Ectodermal cell (in vitro differentiated cells): ENCODE data around the gene TAB3. TPM values are rescaled to one million over a fixed set of nuclear protein-coding genes. Genes with fewer than 3 reads are reported as not detected.
A peak's percentile ranks its signal among the peaks of the same experiment; 100 is the strongest.

ENCODE experiments used
- H3K27ac ChIP-seq: 2 replicates; pipeline ENCODE4 v1.7.0; 2013; ENCODE audit warnings: mild to moderate bottlenecking, low read depth, low read length; ENCODE audit not compliant: insufficient read depth, poor library complexity, severe bottlenecking
- H3K27me3 ChIP-seq: 2 replicates; pipeline ENCODE4 v1.7.0; 2013; ENCODE audit warnings: mild to moderate bottlenecking, low read length; ENCODE audit not compliant: insufficient read depth, control insufficient read depth, poor library complexity, severe bottlenecking
- H3K36me3 ChIP-seq: one replicate; pipeline ENCODE4 v1.7.0; 2013; ENCODE audit warnings: low read length; ENCODE audit not compliant: control insufficient read depth, insufficient read depth
- H3K4me1 ChIP-seq: one replicate; pipeline ENCODE4 v1.7.0; 2013; ENCODE audit warnings: low read length; ENCODE audit not compliant: control insufficient read depth, insufficient read depth
- H3K4me3 ChIP-seq: 2 replicates; pipeline ENCODE4 v1.7.0; 2013; ENCODE audit warnings: low read depth, low read length, control low read depth; ENCODE audit not compliant: insufficient read depth
- H3K9me3 ChIP-seq: 2 replicates; pipeline ENCODE4 v1.7.0; 2013; ENCODE audit warnings: mild to moderate bottlenecking, low read length, moderate library complexity; ENCODE audit not compliant: control insufficient read depth
- WGBS, 2 experiments: methylation state at CpG; one replicate each; pipeline ENCODE4 v1.1.7; 2013; ENCODE audit warnings: missing lambda C conversion rate in 2 of 2; 5-methylcytosine and 5-hydroxymethylcytosine counted together
- polyA plus RNA-seq, 4 experiments: library from polyadenylated mRNA; stranded (reverse); fragments of 50-300 nt; gene quantifications; one replicate each; pipeline ENCODE4 v1.2.3, GENCODE V29; 2013

Gene TAB3
- 20.8 TPM for polyA plus RNA-seq (2013, experiment 1 of 4)
- polyA plus RNA-seq (2013, experiment 2 of 4), result 22.4 TPM
- 18.3 TPM for polyA plus RNA-seq (2013, experiment 3 of 4)
- 20.5 TPM for polyA plus RNA-seq (2013, experiment 4 of 4)

- H3K27me3 ChIP-seq, result no peaks in the 10 kb centered on the region
- H3K4me3 ChIP-seq, result peak within 1 kb of the TSS; percentile 61
- H3K9me3 ChIP-seq, result no peaks in the 10 kb centered on the region
- H3K27ac ChIP-seq, result peak within 1 kb of the TSS; percentile 83
- no peaks in the 10 kb centered on the region for H3K4me1 ChIP-seq
- no peaks in the 10 kb centered on the region for H3K36me3 ChIP-seq
- 3% methylated on average over 62 of the region's 62 CpGs for WGBS, 2 experiments
Measured at GRCh38 chrX:30889147-30890140, at the start of gene TAB3. TSS of gene TAB3 (minus strand) at chrX:30889254. CDS start at chrX:30859588, 29,666 bp downstream.

- H3K4me3 ChIP-seq, result no peak overlapping the region
- H3K9me3 ChIP-seq, result no peaks in the 10 kb centered on the region
- H3K36me3 ChIP-seq, result no peaks in the 10 kb centered on the region
- no peaks in the 10 kb centered on the region for H3K27me3 ChIP-seq
- 95 to 98% methylated on average over 5 of the region's 5 CpGs for WGBS, 2 experiments
- H3K27ac ChIP-seq, result no peak overlapping the region
- no peaks in the 10 kb centered on the region for H3K4me1 ChIP-seq
Measured at GRCh38 chrX:30938295-30938694, 49.2 kb upstream of the TAB3 start.

- no peaks in the 10 kb centered on the region for H3K27me3 ChIP-seq
- WGBS, 2 experiments, result 62 to 71% methylated on average over 2 of the region's 2 CpGs
Measured at GRCh38 chrX:30935985-30936384, 46.9 kb upstream of the TAB3 start.

GRCh38 chrX:30931920-30932319 is 42.9 kb upstream of the TAB3 start:
- 80 to 100% methylated on average over 1 of the region's 1 CpG for WGBS, 2 experiments
- no peak overlapping the region for H3K27ac ChIP-seq
- no peaks in the 10 kb centered on the region for H3K4me1 ChIP-seq
- H3K27me3 ChIP-seq, result no peaks in the 10 kb centered on the region
- no peaks in the 10 kb centered on the region for H3K36me3 ChIP-seq
- H3K4me3 ChIP-seq, result no peak overlapping the region
- H3K9me3 ChIP-seq, result no peaks in the 10 kb centered on the region

More at GRCh38 chrX:30935985-30936384, 46.9 kb upstream of the TAB3 start:
- H3K4me3 ChIP-seq, result no peak overlapping the region
- no peaks in the 10 kb centered on the region for H3K9me3 ChIP-seq
- H3K27ac ChIP-seq, result no peak overlapping the region
- H3K4me1 ChIP-seq, result no peaks in the 10 kb centered on the region
- no peaks in the 10 kb centered on the region for H3K36me3 ChIP-seq

GRCh38 chrX:30930679-30931078 is 41.6 kb upstream of the TAB3 start:
- Histone ChIP-seq H3K27me3 (no peaks in the 10 kb centered on the region), H3K4me1 (no peaks in the 10 kb centered on the region), H3K4me3 (no peak overlapping the region), H3K9me3 (no peaks in the 10 kb centered on the region), H3K36me3 (no peaks in the 10 kb centered on the region), H3K27ac (no peak overlapping the region)
- 91 to 96% methylated on average over 5 to 6 of the region's 6 CpGs for WGBS, 2 experiments

GRCh38 chrX:30930143-30930542 is 41.1 kb upstream of the TAB3 start:
- H3K4me1 ChIP-seq, result no peaks in the 10 kb centered on the region
- no peaks in the 10 kb centered on the region for H3K27me3 ChIP-seq
- H3K4me3 ChIP-seq, result no peak overlapping the region
- H3K36me3 ChIP-seq, result no peaks in the 10 kb centered on the region
- no peak overlapping the region for H3K27ac ChIP-seq
- H3K9me3 ChIP-seq, result no peaks in the 10 kb centered on the region
- 80 to 86% methylated on average over 1 of the region's 1 CpG for WGBS, 2 experiments

- 94 to 99% methylated on average over 3 of the region's 3 CpGs for WGBS, 2 experiments
- H3K27ac ChIP-seq, result no peak overlapping the region
- H3K27me3 ChIP-seq, result no peaks in the 10 kb centered on the region
- H3K4me3 ChIP-seq, result no peak overlapping the region
- no peaks in the 10 kb centered on the region for H3K4me1 ChIP-seq
- H3K36me3 ChIP-seq, result no peaks in the 10 kb centered on the region
- H3K9me3 ChIP-seq, result no peaks in the 10 kb centered on the region
Measured at GRCh38 chrX:30920271-30920670, 31.2 kb upstream of the TAB3 start.

- no peaks in the 10 kb centered on the region for H3K27me3 ChIP-seq
- WGBS, 2 experiments, result 100% methylated on average over 1 of the region's 1 CpG; no CpG with 5 or more reads in 1 of the 2 experiments
- H3K27ac ChIP-seq, result no peak overlapping the region
- no peaks in the 10 kb centered on the region for H3K36me3 ChIP-seq
- H3K4me3 ChIP-seq, result no peak overlapping the region
- no peaks in the 10 kb centered on the region for H3K4me1 ChIP-seq
- no peaks in the 10 kb centered on the region for H3K9me3 ChIP-seq
Measured at GRCh38 chrX:30918480-30918879, 29.4 kb upstream of the TAB3 start.

- WGBS, 2 experiments, result 91 to 100% methylated on average over 1 of the region's 2 CpGs
- H3K4me1 ChIP-seq, result no peaks in the 10 kb centered on the region
Measured at GRCh38 chrX:30913492-30913891, 24.4 kb upstream of the TAB3 start.

GRCh38 chrX:30910124-30910860 is 21.2 kb upstream of the TAB3 start:
- Histone ChIP-seq H3K4me3 (no peak overlapping the region), H3K9me3 (no peaks in the 10 kb centered on the region), H3K4me1 (no peaks in the 10 kb centered on the region), H3K36me3 (no peaks in the 10 kb centered on the region), H3K27ac (no peak overlapping the region), H3K27me3 (no peaks in the 10 kb centered on the region)
- WGBS, 2 experiments, result 65 to 66% methylated on average over 7 of the region's 7 CpGs

More at GRCh38 chrX:30913492-30913891, 24.4 kb upstream of the TAB3 start:
- H3K36me3 ChIP-seq, result no peaks in the 10 kb centered on the region
- no peak overlapping the region for H3K27ac ChIP-seq
- no peaks in the 10 kb centered on the region for H3K27me3 ChIP-seq
- no peak overlapping the region for H3K4me3 ChIP-seq
- no peaks in the 10 kb centered on the region for H3K9me3 ChIP-seq
